ENCODE data around the gene CIAO2A.
"Not testable (repeated sequence)": the region's sequence is repeated elsewhere in the genome, so short reads cannot be mapped to it uniquely, and the experiment has no call there.

DNA sequence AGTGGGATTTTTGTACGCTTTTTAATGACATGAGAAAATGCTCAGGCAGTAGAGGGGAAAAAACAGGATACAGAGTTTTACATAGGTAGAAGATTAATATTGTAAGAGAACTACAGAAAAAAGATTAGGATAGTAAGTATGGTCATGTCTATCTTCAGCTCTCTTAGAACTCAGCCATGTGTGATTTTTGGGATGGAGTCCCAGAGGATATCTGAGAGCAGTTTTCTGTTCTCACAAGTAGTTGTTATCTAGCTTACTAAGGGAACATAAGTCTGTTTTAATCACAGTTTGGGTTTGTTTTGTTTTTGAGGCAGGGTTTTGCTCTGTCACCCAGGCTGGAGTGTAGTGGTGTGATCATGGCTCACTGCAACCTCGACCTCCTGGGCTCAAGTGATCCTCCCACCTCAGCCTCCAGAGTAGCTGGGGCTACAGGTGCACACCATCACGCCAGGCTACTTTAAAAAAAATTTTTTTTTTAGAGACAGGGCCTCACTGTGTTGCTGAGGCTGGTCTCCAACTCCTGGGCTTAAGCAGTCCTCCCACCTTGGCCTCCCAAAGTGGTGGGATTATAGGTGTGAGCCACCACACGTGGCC, 16.6 kb upstream of the CIAO2A start:
- TF ChIP-seq, protein P1, sequence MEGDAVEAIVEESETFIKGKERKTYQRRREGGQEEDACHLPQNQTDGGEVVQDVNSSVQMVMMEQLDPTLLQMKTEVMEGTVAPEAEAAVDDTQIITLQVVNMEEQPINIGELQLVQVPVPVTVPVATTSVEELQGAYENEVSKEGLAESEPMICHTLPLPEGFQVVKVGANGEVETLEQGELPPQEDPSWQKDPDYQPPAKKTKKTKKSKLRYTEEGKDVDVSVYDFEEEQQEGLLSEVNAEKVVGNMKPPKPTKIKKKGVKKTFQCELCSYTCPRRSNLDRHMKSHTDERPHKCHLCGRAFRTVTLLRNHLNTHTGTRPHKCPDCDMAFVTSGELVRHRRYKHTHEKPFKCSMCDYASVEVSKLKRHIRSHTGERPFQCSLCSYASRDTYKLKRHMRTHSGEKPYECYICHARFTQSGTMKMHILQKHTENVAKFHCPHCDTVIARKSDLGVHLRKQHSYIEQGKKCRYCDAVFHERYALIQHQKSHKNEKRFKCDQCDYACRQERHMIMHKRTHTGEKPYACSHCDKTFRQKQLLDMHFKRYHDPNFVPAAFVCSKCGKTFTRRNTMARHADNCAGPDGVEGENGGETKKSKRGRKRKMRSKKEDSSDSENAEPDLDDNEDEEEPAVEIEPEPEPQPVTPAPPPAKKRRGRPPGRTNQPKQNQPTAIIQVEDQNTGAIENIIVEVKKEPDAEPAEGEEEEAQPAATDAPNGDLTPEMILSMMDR (conservative IDR thresholded peaks at IDR 0.05; ENCODE audit: low read length): not testable (repeated sequence)
- not testable (repeated sequence) for TF ChIP-seq EZH2phosphoT487 (IDR thresholded peaks at IDR 0.05; ENCODE audit: borderline replicate concordance, low read depth, low read length)
